Endothelial cell (in vitro differentiated cells): ENCODE data around the gene UGT3A1. TPM values are rescaled to one million over a fixed set of nuclear protein-coding genes. Genes with fewer than 3 reads are reported as not detected.

Experiments used
- DNase-seq: peaks from one replicate; pipeline ENCODE4 v3.0.0; 2021; ENCODE audit warnings: low spot score
- H3K27ac Mint-ChIP-seq: one replicate; pipeline ENCODE4 v1.8.0; 2021; ENCODE audit warnings: mixed read lengths, inconsistent platforms; ENCODE audit not compliant: unreplicated experiment
- H3K27me3 Mint-ChIP-seq: one replicate; pipeline ENCODE4 v1.8.0; 2021; ENCODE audit warnings: mild to moderate bottlenecking, moderate library complexity, mixed read lengths, inconsistent platforms; ENCODE audit not compliant: unreplicated experiment
- H3K36me3 Mint-ChIP-seq: one replicate; pipeline ENCODE4 v1.8.0; 2021; ENCODE audit warnings: mild to moderate bottlenecking, low read depth, mixed read lengths, inconsistent platforms; ENCODE audit not compliant: unreplicated experiment
- H3K4me1 Mint-ChIP-seq: one replicate; pipeline ENCODE4 v1.8.0; 2021; ENCODE audit warnings: mild to moderate bottlenecking, mixed read lengths, inconsistent platforms; ENCODE audit not compliant: unreplicated experiment
- H3K4me3 Mint-ChIP-seq: one replicate; pipeline ENCODE4 v1.8.0; 2021; ENCODE audit warnings: mild to moderate bottlenecking, mixed read lengths, inconsistent platforms; ENCODE audit not compliant: unreplicated experiment
- H3K9me3 Mint-ChIP-seq: one replicate; pipeline ENCODE4 v1.8.0; 2021; ENCODE audit warnings: mixed read lengths, inconsistent platforms; ENCODE audit not compliant: unreplicated experiment
- total RNA-seq: library from RNA; stranded (reverse); fragmentation: NEBNext Ultra II Directional; extraction: Animal tissue kit (Norgen Biotek cat#: 25700); gene quantifications from one replicate; pipeline ENCODE4 v1.2.1, GENCODE V29; 2021; ENCODE audit not compliant: unreplicated experiment
- TF ChIP-seq, protein P1 (sequence below): fragments of 200-600 bp; sonication (generic); IDR thresholded peaks from one replicate; pipeline ENCODE4 v1.5.0; 2021; ENCODE audit warnings: antibody characterized with exemption; ENCODE audit not compliant: unreplicated experiment

Gene UGT3A1
- total RNA-seq, 1 donor from 2014 or later, result 0.85 TPM

DNA sequence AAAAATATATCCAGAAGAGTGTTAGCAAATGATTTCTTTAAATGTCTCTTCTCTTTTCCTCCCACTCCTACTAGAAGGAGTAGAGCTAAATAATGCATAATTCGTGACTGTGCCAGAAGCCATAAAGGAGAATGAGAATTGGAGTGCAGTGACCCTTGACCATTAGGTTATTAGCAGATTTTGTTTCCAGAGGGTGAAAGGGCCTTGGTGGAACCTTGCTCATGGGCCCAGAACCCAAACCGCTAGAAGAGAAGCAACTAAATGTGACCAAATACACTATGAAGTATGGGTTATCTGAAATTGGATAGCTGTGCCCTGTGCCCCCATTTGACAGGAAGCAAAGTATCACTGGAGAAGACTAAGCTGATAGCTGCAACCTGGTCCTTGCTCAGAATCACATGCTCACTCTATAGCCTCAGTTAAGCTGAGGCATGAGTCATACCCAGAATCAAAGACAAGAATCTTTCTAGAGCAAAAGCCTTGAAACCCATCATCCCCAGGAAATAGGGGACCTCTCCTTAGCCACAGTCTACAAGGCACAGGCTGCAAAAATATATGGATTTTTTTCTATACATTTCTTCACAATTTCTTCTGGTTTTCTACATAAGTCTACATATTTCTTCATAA lies 89.0 kb downstream of the UGT3A1 start:
- H3K4me3 Mint-ChIP-seq, result no peak overlapping the region
- H3K27me3 Mint-ChIP-seq, result no peaks in the 10 kb centered on the region
- DNase-seq, result no peak
- no peaks in the 10 kb centered on the region for H3K9me3 Mint-ChIP-seq
- no peaks in the 10 kb centered on the region for H3K36me3 Mint-ChIP-seq
- TF ChIP-seq, protein P1, sequence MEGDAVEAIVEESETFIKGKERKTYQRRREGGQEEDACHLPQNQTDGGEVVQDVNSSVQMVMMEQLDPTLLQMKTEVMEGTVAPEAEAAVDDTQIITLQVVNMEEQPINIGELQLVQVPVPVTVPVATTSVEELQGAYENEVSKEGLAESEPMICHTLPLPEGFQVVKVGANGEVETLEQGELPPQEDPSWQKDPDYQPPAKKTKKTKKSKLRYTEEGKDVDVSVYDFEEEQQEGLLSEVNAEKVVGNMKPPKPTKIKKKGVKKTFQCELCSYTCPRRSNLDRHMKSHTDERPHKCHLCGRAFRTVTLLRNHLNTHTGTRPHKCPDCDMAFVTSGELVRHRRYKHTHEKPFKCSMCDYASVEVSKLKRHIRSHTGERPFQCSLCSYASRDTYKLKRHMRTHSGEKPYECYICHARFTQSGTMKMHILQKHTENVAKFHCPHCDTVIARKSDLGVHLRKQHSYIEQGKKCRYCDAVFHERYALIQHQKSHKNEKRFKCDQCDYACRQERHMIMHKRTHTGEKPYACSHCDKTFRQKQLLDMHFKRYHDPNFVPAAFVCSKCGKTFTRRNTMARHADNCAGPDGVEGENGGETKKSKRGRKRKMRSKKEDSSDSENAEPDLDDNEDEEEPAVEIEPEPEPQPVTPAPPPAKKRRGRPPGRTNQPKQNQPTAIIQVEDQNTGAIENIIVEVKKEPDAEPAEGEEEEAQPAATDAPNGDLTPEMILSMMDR, result no peak
- H3K27ac Mint-ChIP-seq, result no peak overlapping the region
- H3K4me1 Mint-ChIP-seq, result no peaks in the 10 kb centered on the region

Other genes starting within 250 kb of the UGT3A1 start
- 0.54 TPM for gene IL7R, start 134.5 kb downstream of the UGT3A1 start, total RNA-seq
- gene CAPSL, start 52.8 kb downstream of the UGT3A1 start, total RNA-seq, result not detected
- gene UGT3A2, start 75.5 kb upstream of the UGT3A1 start, total RNA-seq, result 7.2 TPM
- 5.1 TPM for gene LMBRD2, start 160.5 kb upstream of the UGT3A1 start, total RNA-seq
- 41.3 TPM for gene SKP2, start 160.7 kb upstream of the UGT3A1 start, total RNA-seq